HG02852 (cell line): ENCODE data around the gene KCNK1.
"Not testable (repeated sequence)": the region's sequence is repeated elsewhere in the genome, so short reads cannot be mapped to it uniquely, and the experiment has no call there.

ENCODE experiments used
- ATAC-seq: cut with Tn5 transposase; IDR thresholded peaks from one replicate; pipeline ENCODE4 v1.9.1; 2021; ENCODE audit warnings: mild to moderate bottlenecking, moderate library complexity; ENCODE audit not compliant: unreplicated experiment

The KCNK1 gene

GRCh38 chr1:233664804-233665574 lies 51.1 kb downstream of the KCNK1 start:
- ATAC-seq = no peak

- no peak for ATAC-seq
Observed at GRCh38 chr1:233665575-233666270, 51.8 kb downstream of the KCNK1 start.

GRCh38 chr1:233667741-233668140 lies 53.8 kb downstream of the KCNK1 start:
- ATAC-seq = no peak

- no peak for ATAC-seq
Observed at GRCh38 chr1:233668146-233668724, 54.3 kb downstream of the KCNK1 start.

- ATAC-seq = peak; percentile 83
Observed at GRCh38 chr1:233668725-233669294, 54.9 kb downstream of the KCNK1 start.

GRCh38 chr1:233670363-233670762 lies 56.5 kb downstream of the KCNK1 start:
- ATAC-seq = not testable (repeated sequence)

- no peak for ATAC-seq
Observed at GRCh38 chr1:233671286-233671685, 57.4 kb downstream of the KCNK1 start.

- ATAC-seq = no peak
Observed at GRCh38 chr1:233672732-233673131, 58.8 kb downstream of the KCNK1 start.

GRCh38 chr1:233673261-233673946 lies 59.5 kb downstream of the KCNK1 start:
- no peak for ATAC-seq

GRCh38 chr1:233673947-233674431 lies 60.1 kb downstream of the KCNK1 start:
- ATAC-seq = no peak

GRCh38 chr1:233675446-233675845 lies 61.5 kb downstream of the KCNK1 start:
- ATAC-seq = no peak

- peak; percentile 89 for ATAC-seq
Observed at GRCh38 chr1:233675893-233676292, 62.0 kb downstream of the KCNK1 start.

GRCh38 chr1:233677690-233678354 lies 63.9 kb downstream of the KCNK1 start:
- no peak for ATAC-seq

- ATAC-seq = no peak
Observed at GRCh38 chr1:233679030-233679429, 65.1 kb downstream of the KCNK1 start.

GRCh38 chr1:233679591-233680373 lies 65.9 kb downstream of the KCNK1 start:
- ATAC-seq = no peak

GRCh38 chr1:233681285-233681684 lies 67.4 kb downstream of the KCNK1 start:
- ATAC-seq = no peak

GRCh38 chr1:233686653-233687052 lies 72.7 kb downstream of the KCNK1 start:
- ATAC-seq = not testable (repeated sequence)

- no peak for ATAC-seq
Observed at GRCh38 chr1:233689017-233689747, 75.3 kb downstream of the KCNK1 start.

GRCh38 chr1:233689748-233690254 lies 75.9 kb downstream of the KCNK1 start:
- ATAC-seq = no peak
